ENCODE measurements around the gene BCL2. TPM values are rescaled to one million over a fixed set of nuclear protein-coding genes. Genes with fewer than 3 reads are reported as not detected.

Gene BCL2
- total and polyA plus RNA-seq, 9 of the 15 experiments (the other 6 are each of a cell fraction or from before 2014, with no cell fraction given), result 0.10 to 1.1 (median 0.65) TPM

DNA sequence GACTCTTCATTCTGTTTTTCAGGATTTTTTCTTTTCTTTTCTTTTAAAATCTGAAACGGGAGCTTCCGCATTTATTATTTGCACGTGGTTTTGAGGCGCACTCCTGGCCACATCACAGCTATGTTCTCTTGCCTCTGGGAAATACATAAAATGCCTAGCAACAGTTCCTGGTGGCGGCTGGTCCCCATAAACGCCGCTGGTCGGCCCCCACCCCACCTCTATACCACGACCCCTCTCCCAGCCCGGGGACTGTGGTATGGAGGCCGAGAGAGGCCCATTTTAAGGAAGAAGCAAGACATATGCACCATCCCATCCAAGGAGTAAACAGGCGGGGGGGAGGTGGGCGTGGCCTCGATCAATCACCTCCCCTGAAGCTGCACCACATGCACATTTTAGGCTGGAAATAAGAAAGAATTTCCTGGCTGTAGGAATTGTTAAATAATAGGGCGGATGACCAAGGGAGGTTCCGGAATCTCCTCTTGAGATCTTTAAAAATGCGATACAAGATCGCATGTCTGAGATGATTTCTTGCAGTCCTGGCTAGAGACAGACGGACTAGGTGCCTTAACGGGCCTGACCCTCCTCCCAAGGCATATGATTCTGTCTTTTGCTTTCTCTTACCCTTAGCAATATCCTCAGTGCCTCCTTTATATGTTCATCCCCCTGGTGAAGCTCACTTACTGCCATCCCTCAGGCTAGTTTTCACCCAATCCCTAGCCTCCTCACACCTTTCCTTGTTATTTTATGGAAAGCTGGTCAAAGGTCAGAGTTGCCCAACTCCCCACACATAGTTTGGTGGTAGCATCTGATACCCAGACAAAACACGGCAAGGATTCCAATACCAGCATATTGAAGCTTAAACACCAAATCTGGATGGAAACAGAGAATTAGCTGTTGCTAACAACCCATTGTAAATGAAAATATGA, 82.4 kb downstream of the BCL2 start:
- no TSS peak for BruUV-seq (replicated peaks)
- FAIRE-seq, result no peak
- in situ Hi-C loops (cut with MboI), result no loop called here

DNA sequence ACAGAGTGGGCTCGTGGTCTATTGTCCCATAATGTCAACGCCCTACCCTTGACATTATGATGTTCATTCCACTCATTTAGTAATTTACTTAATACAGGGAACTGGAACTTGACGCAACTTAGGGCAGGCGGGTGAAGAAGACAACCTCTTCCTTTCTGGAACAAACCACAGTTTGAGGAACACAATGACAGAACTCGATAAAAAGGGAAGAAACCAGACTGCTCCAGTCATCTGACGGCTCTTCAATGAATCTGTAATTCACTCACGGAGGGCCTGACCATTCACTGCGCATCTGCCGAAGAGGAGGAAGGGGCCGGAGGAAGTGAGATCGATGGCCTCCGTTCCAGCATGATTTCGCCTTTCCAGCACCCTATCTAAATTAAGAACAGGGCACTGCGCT, 83.2 kb downstream of the BCL2 start:
- H3K36me3 ChIP-seq (ENCODE audit: control insufficient read depth, insufficient read depth, low read length), result no peaks in the 10 kb centered on the region
- DNase-seq (ENCODE audit: extremely low read depth in 1 of 4, low spot score in 3 of 4), result no peak
- no peaks in the 10 kb centered on the region for H3K79me2 ChIP-seq (ENCODE audit: control insufficient read depth, insufficient read depth, low read length)
- no peak overlapping the region for H3K9ac ChIP-seq (ENCODE audit: insufficient read depth in 1 of 2, low read depth in 2 of 2, low read length in 2 of 2)
- in situ Hi-C loops (cut with MboI), result no loop called here
- BruUV-seq (replicated peaks), result no TSS peak
- H3K27ac ChIP-seq (ENCODE audit: extremely low read depth, low read depth, low read length), result no peak overlapping the region
- intact Hi-C loops (cut with micrococcal nuclease), result no loop called here
- H3K9me1 ChIP-seq (ENCODE audit: control insufficient read depth, insufficient read depth, low read length), result no peaks in the 10 kb centered on the region
- 26% methylated on average over 7 of the region's 14 CpGs for WGBS (ENCODE audit: insufficient coverage, low coverage, missing lambda C conversion rate)
- H2AFZ ChIP-seq (ENCODE audit: low read depth, low read length), result no peak overlapping the region
- no peaks in the 10 kb centered on the region for H3K27me3 ChIP-seq (ENCODE audit: control insufficient read depth in 2 of 2, insufficient read depth in 2 of 2, low read length in 2 of 2)
- no peak for TF ChIP-seq HNRNPK (IDR thresholded peaks at IDR 0.05; ENCODE audit: low read depth, low read length, poor library complexity, severe bottlenecking)
- no peak for TF ChIP-seq PPARD (CRISPR knock-in tag; IDR thresholded peaks at IDR 0.05)
- TF ChIP-seq, protein P1, sequence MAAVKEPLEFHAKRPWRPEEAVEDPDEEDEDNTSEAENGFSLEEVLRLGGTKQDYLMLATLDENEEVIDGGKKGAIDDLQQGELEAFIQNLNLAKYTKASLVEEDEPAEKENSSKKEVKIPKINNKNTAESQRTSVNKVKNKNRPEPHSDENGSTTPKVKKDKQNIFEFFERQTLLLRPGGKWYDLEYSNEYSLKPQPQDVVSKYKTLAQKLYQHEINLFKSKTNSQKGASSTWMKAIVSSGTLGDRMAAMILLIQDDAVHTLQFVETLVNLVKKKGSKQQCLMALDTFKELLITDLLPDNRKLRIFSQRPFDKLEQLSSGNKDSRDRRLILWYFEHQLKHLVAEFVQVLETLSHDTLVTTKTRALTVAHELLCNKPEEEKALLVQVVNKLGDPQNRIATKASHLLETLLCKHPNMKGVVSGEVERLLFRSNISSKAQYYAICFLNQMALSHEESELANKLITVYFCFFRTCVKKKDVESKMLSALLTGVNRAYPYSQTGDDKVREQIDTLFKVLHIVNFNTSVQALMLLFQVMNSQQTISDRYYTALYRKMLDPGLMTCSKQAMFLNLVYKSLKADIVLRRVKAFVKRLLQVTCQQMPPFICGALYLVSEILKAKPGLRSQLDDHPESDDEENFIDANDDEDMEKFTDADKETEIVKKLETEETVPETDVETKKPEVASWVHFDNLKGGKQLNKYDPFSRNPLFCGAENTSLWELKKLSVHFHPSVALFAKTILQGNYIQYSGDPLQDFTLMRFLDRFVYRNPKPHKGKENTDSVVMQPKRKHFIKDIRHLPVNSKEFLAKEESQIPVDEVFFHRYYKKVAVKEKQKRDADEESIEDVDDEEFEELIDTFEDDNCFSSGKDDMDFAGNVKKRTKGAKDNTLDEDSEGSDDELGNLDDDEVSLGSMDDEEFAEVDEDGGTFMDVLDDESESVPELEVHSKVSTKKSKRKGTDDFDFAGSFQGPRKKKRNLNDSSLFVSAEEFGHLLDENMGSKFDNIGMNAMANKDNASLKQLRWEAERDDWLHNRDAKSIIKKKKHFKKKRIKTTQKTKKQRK (IDR thresholded peaks at IDR 0.05; ENCODE audit: borderline replicate concordance, low read depth, low read length), result no peak
- no peak for TF ChIP-seq STAT5A (IDR thresholded peaks at IDR 0.05; ENCODE audit: borderline replicate concordance, low read length)
- TF ChIP-seq TAL1 (IDR thresholded peaks at IDR 0.05), result no peak
- H3K4me3 ChIP-seq, result no peak overlapping the region
- CTCF ChIA-PET (ENCODE audit: low intra/inter-chr PET ratio), result no interaction called here
- no peaks in the 10 kb centered on the region for H4K20me1 ChIP-seq (replicated peaks; ENCODE audit: control insufficient read depth, insufficient read depth, low read length)
- no peaks in the 10 kb centered on the region for H3K9me3 ChIP-seq (replicated peaks; ENCODE audit: control insufficient read depth, insufficient read depth, low read depth, low read length)
- POLR2A ChIA-PET, result no interaction called here
- FAIRE-seq, result no peak
- no peak for ATAC-seq
- no peaks in the 10 kb centered on the region for H3K4me1 ChIP-seq (replicated peaks in 1 of 2; ENCODE audit: control insufficient read depth in 2 of 2, insufficient read depth in 2 of 2, low read length in 2 of 2)
- no peak overlapping the region for H3K4me2 ChIP-seq (ENCODE audit: insufficient read depth, low read length)

More for the DNA sequence above, 82.4 kb downstream of the BCL2 start:
- no peaks in the 10 kb centered on the region for H3K79me2 ChIP-seq (ENCODE audit: control insufficient read depth, insufficient read depth, low read length)
- H3K9me3 ChIP-seq (replicated peaks; ENCODE audit: control insufficient read depth, insufficient read depth, low read depth, low read length), result no peaks in the 10 kb centered on the region
- no peaks in the 10 kb centered on the region for H3K27me3 ChIP-seq (ENCODE audit: control insufficient read depth in 2 of 2, insufficient read depth in 2 of 2, low read length in 2 of 2)
- H3K4me1 ChIP-seq (replicated peaks in 1 of 2; ENCODE audit: control insufficient read depth in 2 of 2, insufficient read depth in 2 of 2, low read length in 2 of 2), result no peaks in the 10 kb centered on the region
- TF ChIP-seq L3MBTL2 (IDR thresholded peaks at IDR 0.05), result peak; percentile 31; the same call in 1 of the 2 replicates
- TF ChIP-seq, protein P2, sequence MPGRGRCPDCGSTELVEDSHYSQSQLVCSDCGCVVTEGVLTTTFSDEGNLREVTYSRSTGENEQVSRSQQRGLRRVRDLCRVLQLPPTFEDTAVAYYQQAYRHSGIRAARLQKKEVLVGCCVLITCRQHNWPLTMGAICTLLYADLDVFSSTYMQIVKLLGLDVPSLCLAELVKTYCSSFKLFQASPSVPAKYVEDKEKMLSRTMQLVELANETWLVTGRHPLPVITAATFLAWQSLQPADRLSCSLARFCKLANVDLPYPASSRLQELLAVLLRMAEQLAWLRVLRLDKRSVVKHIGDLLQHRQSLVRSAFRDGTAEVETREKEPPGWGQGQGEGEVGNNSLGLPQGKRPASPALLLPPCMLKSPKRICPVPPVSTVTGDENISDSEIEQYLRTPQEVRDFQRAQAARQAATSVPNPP (IDR thresholded peaks at IDR 0.05; ENCODE audit: borderline replicate concordance, insufficient read depth, insufficient read length), result no peak
- no peaks in the 10 kb centered on the region for H3K9me1 ChIP-seq (ENCODE audit: control insufficient read depth, insufficient read depth, low read length)
- DNase-seq (ENCODE audit: extremely low read depth in 1 of 4, low spot score in 3 of 4), result no peak
- no peak overlapping the region for H3K27ac ChIP-seq (ENCODE audit: extremely low read depth, low read depth, low read length)
- no peak overlapping the region for H2AFZ ChIP-seq (ENCODE audit: low read depth, low read length)
- no peak overlapping the region for H3K4me3 ChIP-seq
- ATAC-seq, result no peak
- H4K20me1 ChIP-seq (replicated peaks; ENCODE audit: control insufficient read depth, insufficient read depth, low read length), result no peaks in the 10 kb centered on the region
- H3K36me3 ChIP-seq (ENCODE audit: control insufficient read depth, insufficient read depth, low read length), result no peaks in the 10 kb centered on the region
- intact Hi-C loops (cut with micrococcal nuclease), result no loop called here
- POLR2A ChIA-PET, result no interaction called here
- 16% methylated on average over 14 of the region's 21 CpGs for WGBS (ENCODE audit: insufficient coverage, low coverage, missing lambda C conversion rate)
- CTCF ChIA-PET (ENCODE audit: low intra/inter-chr PET ratio), result no interaction called here
- no peak overlapping the region for H3K9ac ChIP-seq (ENCODE audit: insufficient read depth in 1 of 2, low read depth in 2 of 2, low read length in 2 of 2)
- H3K4me2 ChIP-seq (ENCODE audit: insufficient read depth, low read length), result no peak overlapping the region

Measured in K562 (cell line).